ENCODE results near the gene TMEM88. TPM values are rescaled to one million over a fixed set of nuclear protein-coding genes. Genes with fewer than 3 reads are reported as not detected.

Gene TMEM88
- total and polyA plus RNA-seq, 2 of the 13 experiments (the other 11 are each of a cell fraction or from before 2014, with no cell fraction given): 0.31 to 0.66 TPM

- TF ChIP-seq ZNF780A (CRISPR knock-in tag; IDR thresholded peaks at IDR 0.05): no peak; the same call in 1 of the 2 replicates
- no peak for TF ChIP-seq MAFG (CRISPR knock-in tag; IDR thresholded peaks at IDR 0.05)
- no peak; the same call in 1 of the 2 replicates for TF ChIP-seq RXRB (CRISPR knock-in tag; IDR thresholded peaks at IDR 0.05; ENCODE audit: borderline replicate concordance)
- TF ChIP-seq ATF6 (CRISPR knock-in tag; conservative IDR thresholded peaks at IDR 0.05): no peak
- TF ChIP-seq ARNT2 (CRISPR knock-in tag; IDR thresholded peaks at IDR 0.05; ENCODE audit: low read depth): peak; percentile 44; the same call in 1 of the 2 replicates
- TF ChIP-seq MLX (CRISPR knock-in tag; IDR thresholded peaks at IDR 0.05): no peak
- no peak for TF ChIP-seq GTF2F1 (IDR thresholded peaks at IDR 0.05; ENCODE audit: low read length)
- TF ChIP-seq PRPF4 (IDR thresholded peaks at IDR 0.05; ENCODE audit: low read depth, low read length, poor library complexity, severe bottlenecking): no peak
- no peak for TF ChIP-seq MXD1 (CRISPR knock-in tag; IDR thresholded peaks at IDR 0.05)
- no peak for TF ChIP-seq U2AF2 (IDR thresholded peaks at IDR 0.05; ENCODE audit: low read depth, low read length)
- no peak for TF ChIP-seq STAT5B (CRISPR knock-in tag; IDR thresholded peaks at IDR 0.05)
- no peak for TF ChIP-seq MIER3 (CRISPR knock-in tag; IDR thresholded peaks at IDR 0.05; ENCODE audit: borderline replicate concordance)
- TF ChIP-seq SKI (IDR thresholded peaks at IDR 0.05; ENCODE audit: partially characterized antibody): peak; percentile 13
- peak; percentile 20; the same call in 1 of the 2 replicates for TF ChIP-seq ZNF230 (CRISPR knock-in tag; IDR thresholded peaks at IDR 0.05)
- 0 out of 2 replicates have a peak, but pooled peaks have one; percentile 6 for TF ChIP-seq HOMEZ (CRISPR knock-in tag; IDR thresholded peaks at IDR 0.05; ENCODE audit: low read depth)
- no peak; the same call in 1 of the 2 replicates for TF ChIP-seq MTERF4 (CRISPR knock-in tag; IDR thresholded peaks at IDR 0.05)
- 0 out of 2 replicates have a peak, but pooled peaks have one; percentile 36 for TF ChIP-seq MIXL1 (CRISPR knock-in tag; IDR thresholded peaks at IDR 0.05)
- no peak for TF ChIP-seq CSRNP2 (CRISPR knock-in tag; conservative IDR thresholded peaks at IDR 0.05; ENCODE audit: low read depth)
- no peak for TF ChIP-seq NCOA5 (CRISPR knock-in tag; IDR thresholded peaks at IDR 0.05)
- TF ChIP-seq ZNF562 (CRISPR knock-in tag; IDR thresholded peaks at IDR 0.05; ENCODE audit: borderline replicate concordance): no peak
Measured at GRCh38 chr17:7834957-7835813, 19.7 kb upstream of the TMEM88 start (continued).

All from HepG2 (cell line).